Measurements from ENCODE around the gene TRIM59.
A peak's percentile ranks its signal among the peaks of the same experiment; 100 is the strongest.
"Not testable (repeated sequence)": the region's sequence is repeated elsewhere in the genome, so short reads cannot be mapped to it uniquely, and the experiment has no call there.

TRIM59 gene

DNA sequence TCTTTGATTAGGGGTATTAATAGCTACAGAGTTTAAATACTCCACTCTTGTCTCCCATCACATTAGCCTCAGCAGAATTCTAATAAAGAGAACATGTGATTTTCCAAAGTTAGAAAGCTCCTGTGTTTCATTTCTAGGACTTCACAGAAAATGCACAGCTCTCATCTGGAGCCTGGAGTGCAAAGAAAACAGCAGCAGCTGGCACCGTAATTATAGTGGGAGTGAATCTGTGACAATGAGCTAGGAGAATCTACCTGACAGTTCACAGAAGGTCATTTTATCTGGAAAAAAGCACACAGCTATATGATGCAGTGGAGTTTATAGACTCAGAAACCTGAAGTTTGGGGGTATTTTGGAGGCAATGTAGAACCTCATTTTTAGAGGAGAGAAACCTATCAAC is 5.4 kb upstream of the TRIM59 start:
- no peak for DNase-seq

- DNase-seq: not testable (repeated sequence)
These were observed 2.7 kb upstream of the TRIM59 start for GRCh38 chr3:160452251-160452650.

GRCh38 chr3:160451602-160452001 is 2.0 kb upstream of the TRIM59 start:
- DNase-seq: no peak

- DNase-seq: no peak
These were observed 1.3 kb upstream of the TRIM59 start for GRCh38 chr3:160450846-160451245.

DNA sequence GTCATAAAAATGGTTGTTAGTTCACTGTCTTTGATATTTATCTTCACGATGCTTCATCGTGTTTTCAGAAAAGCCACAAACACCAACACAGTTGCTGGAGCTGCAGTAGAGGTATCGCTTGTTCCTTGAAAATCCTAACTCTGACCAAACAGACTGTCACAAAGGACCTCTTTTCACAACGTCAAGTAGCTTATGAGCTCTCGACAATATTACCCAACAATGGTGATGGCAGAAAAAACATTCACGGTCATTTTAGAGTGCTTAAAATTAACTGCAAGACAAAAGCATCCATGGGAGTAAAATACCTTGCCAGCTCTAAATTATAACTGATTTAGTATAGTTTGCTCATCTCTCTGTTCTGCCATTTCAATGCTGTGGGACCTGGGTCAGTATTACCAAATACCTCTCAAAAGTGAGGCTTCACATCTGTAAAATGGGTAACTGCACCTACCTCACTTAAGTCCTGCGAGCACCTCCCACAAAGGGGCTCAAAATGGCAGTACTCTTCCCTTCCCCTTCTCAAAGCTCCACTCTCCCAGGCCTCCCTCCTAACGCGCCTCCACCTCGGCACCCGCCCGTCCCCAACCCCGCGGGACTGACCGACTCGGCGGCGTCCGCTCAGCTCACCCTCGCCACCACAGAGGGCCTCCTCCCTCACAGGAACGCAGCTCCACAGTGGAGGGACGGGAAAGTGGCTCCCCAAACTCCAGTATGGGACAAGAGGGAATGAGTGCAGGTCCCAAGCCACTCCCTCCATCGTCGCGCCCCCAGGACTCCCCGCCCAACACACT is 546 bp downstream of the TRIM59 start:
- DNase-seq: no peak

DNA sequence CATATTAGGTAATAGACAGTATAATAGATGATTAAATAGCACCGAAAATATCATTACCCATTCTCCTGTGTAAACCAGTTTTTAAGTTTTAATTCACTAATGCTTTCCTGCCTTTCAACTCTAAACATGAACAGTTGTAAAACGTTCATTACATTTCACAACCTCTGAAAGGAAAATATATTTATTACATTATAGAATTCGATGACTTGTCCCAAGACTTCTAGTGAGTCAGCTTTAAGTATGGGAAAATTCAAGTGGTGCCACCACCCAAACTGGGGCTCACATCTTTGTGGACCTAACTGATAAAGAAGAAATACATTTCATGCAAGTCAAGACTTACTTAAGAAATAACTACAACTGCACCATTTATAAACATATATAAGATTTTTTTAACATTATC is 2.0 kb downstream of the TRIM59 start:
- no peak for DNase-seq

GRCh38 chr3:160446522-160447056 is 3.0 kb downstream of the TRIM59 start:
- DNase-seq: no peak

- no peak for DNase-seq
These were observed 3.7 kb downstream of the TRIM59 start for GRCh38 chr3:160445854-160446253.

GRCh38 chr3:160444411-160444810 is 5.2 kb downstream of the TRIM59 start:
- DNase-seq: no peak

GRCh38 chr3:160440687-160441086 is 8.9 kb downstream of the TRIM59 start:
- DNase-seq: no peak

GRCh38 chr3:160437083-160437455 is 12.5 kb downstream of the TRIM59 start:
- DNase-seq: no peak

GRCh38 chr3:160435747-160436146 is 13.8 kb downstream of the TRIM59 start:
- DNase-seq: no peak

- no peak for DNase-seq
These were observed 14.5 kb downstream of the TRIM59 start for GRCh38 chr3:160435095-160435494.

DNA sequence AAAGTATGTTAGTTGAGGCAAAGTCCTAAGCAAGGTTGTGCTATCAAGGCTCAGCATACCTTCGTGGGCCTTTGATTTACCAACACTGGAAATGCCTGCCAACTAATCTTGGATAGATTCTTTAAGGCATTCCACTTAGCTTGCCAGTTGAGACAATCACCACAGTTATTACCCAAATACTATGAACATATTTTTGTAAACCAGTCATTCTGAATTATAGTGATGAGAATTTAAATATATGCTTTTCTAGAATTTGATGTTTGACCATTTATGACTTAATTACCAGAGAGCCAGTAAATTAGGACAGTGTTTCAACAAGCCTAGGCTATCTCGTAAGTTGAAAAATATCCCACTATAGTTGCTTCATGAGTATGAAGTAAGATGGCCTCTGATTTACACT is 15.5 kb downstream of the TRIM59 start:
- DNase-seq: no peak

DNA sequence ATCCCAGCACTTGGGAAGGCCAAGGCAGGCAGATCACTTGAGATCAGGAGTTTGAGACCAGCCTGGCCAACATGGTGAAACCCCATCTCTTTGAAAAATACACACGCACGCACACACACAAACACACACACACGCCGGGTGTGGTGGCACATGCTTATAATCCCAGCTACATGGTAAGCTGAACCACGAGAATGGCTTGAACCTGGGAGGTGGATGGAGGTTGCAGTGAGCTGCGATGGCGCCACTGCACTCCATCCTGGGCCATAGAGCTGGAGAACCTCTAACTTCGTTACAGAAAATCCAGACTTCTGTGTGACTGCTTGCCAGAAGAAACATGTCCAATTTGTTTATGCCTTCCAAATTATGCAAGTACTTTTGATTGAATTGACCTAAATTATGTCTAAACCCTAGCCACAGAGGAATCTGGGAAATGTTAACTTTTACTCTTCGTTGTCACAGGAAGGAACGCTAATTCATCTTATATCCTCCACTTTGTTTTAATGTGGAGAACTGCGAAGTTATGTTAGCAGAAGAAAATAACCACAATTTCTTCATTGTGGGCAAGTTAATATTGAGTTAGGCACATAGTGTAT is 21.7 kb downstream of the TRIM59 start:
- no peak for DNase-seq

- no peak for DNase-seq
These were observed 32.3 kb downstream of the TRIM59 start for GRCh38 chr3:160417311-160417710.

DNA sequence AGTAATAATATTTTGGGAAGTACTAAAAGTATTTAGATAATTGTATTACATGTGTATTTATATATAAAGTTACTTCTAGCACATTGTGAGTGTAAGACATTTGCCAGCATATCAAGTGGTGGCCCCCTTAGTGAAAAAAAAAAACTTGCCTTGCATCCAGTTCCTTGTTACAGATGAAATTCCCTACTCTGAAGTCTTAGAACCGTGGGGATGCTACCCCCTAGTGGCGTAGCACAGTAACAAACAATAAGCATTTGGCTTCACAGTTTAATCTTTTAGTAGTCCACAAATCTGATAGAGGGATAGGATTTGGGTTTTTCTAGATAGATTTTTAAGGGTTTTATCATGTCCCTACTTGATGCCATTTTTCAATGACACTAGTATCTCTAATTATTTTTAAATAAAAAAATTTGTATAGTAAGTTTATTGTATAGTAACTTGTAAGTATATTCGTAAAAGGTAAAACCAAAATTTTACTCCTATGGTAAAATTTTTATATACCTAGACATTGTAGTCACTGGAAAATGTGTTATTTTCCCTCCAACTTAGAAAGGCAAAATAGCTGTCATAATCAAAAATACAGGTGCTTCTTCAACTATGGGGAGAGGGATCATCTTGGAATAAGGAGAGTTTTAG is 35.9 kb downstream of the TRIM59 start:
- peak; percentile 78 for DNase-seq

- no peak for DNase-seq
These were observed 37.1 kb downstream of the TRIM59 start for GRCh38 chr3:160412477-160412876.

DNA sequence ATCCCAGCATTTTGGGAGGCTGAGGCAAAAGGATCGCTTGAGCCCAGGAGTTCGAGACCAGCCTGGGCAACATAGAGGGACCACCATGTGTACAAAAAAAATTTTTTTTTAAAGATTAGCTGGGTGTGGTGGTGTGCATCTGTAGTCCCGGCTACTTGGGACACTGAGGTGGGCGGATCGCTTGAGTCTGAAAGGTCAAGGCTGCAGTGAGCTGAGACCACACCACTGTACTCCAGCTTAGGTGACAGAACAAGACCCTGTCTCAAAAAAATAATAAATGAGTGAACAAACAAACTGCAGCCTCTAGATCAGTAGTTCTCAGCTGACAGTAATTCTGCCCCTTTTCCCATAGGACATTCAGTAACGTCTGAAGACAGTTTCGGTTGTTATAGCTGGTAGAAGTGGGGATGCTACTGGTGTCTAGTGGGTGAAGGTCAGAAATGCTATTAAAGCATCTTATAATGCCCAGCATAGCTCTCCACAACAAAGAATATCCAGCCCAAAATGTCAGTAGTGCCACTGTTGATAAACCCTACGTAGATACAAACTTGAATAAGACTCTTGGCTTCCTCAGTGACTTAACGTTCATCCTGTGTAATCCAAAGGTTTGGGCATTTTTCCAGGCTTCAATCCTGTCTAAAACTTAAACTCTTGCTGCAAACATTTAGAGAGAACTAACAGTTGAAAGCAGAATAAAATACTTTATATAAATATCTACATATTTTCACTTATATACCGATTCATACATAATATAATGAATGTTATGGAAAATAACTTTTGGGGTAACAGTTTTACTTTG is 39.6 kb downstream of the TRIM59 start:
- no peak for DNase-seq

DNA sequence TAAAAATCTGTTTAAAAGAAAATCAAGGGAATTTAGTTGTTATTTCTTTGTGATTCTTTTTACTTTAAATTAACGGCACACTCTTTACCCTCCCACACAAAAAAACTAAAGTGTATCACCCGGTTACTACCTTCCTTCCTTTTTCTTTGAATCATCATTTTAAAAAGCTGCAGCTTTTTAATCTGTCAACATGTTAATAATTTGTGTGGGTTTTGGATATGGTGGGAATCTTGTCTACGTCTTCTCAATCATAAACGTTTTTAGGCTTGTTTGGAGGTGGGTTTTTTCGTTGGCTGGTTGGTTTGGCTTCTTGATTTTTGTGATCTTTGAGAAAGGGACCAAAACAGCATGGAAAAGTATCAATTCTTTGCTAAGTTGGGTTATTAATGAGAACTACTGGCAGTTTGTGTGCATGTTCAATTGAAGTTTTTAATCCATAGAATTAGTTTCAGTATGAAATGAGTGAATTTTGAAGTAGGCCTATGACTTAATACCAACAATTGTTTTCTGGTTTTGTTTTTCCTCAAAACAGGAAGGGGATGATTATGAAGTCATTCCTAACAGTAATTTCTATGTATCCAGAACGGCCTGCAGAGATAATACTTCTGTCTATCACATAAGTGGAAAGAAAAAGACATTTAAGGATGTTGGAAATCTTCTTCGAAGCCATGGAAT is 45.7 kb downstream of the TRIM59 start:
- no peak for DNase-seq

DNA sequence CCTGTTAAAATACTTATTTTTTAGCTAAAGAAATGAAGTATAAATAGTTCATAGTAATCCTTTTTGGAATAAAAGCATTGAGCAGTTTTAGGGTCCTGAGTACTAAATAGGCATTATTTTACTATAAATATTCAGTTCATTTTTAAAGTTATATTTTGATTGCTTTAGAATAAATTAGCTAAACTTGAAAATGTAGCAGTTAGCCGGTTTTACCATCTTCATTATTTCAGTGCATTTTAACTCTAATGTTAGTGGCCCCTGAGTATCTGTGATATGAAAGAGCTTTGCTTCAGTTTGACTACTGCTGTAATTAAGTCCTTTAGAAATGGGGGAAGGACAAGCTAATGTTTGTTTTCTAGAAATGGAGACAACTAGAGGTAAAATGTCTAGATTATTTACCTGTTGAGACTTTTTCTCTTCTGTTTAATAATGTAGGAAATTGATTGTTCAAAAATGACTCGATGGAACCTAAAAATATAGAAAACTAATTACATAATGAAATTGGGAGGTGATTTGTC is 46.5 kb downstream of the TRIM59 start:
- no peak for DNase-seq

All from islet precursor cell (in vitro differentiated cells).